ENCODE results near the gene CNPPD1. TPM values are rescaled to one million over a fixed set of nuclear protein-coding genes. Genes with fewer than 3 reads are reported as not detected.

The CNPPD1 gene
- total RNA-seq, 1 donor from 2014 or later: 44.2 TPM

- no peak for TF ChIP-seq CTCF (IDR thresholded peaks at IDR 0.05; ENCODE audit: insufficient read depth, low read length, severe bottlenecking)
- FAIRE-seq (no peak), DNase-seq (ENCODE audit: low read depth) (no peak)
- H3K36me3 ChIP-seq (ENCODE audit: control insufficient read depth, insufficient read depth, low read length): no peaks in the 10 kb centered on the region
- H3K4me3 ChIP-seq (ENCODE audit: low read depth, low read length): peak overlapping the region; percentile 62
- H3K27me3 ChIP-seq (ENCODE audit: control insufficient read depth, insufficient read depth, low read length): no peaks in the 10 kb centered on the region
Measured at GRCh38 chr2:219161097-219161496, 15.6 kb downstream of the CNPPD1 start.

- no peak for FAIRE-seq
- Histone ChIP-seq H3K4me3 (ENCODE audit: low read depth, low read length) (peak within 1 kb of the TSS; percentile 62), H3K27me3 (ENCODE audit: control insufficient read depth, insufficient read depth, low read length) (no peaks in the 10 kb centered on the region), H3K36me3 (ENCODE audit: control insufficient read depth, insufficient read depth, low read length) (no peaks in the 10 kb centered on the region)
- peak; percentile 80 for DNase-seq (ENCODE audit: low read depth)
- TF ChIP-seq CTCF (IDR thresholded peaks at IDR 0.05; ENCODE audit: insufficient read depth, low read length, severe bottlenecking): peak; percentile 99
Measured at GRCh38 chr2:219160186-219161017, 16.3 kb downstream of the CNPPD1 start, which contains the start of gene NHEJ1. TSS of gene NHEJ1 (minus strand) at chr2:219160815. CDS start at chr2:219158362, 2,453 bp downstream.

- TF ChIP-seq CTCF (IDR thresholded peaks at IDR 0.05; ENCODE audit: insufficient read depth, low read length, severe bottlenecking): no peak
- FAIRE-seq (no peak), DNase-seq (ENCODE audit: low read depth) (no peak)
- Histone ChIP-seq H3K4me3 (ENCODE audit: low read depth, low read length) (peak overlapping the region; percentile 62), H3K36me3 (ENCODE audit: control insufficient read depth, insufficient read depth, low read length) (no peaks in the 10 kb centered on the region), H3K27me3 (ENCODE audit: control insufficient read depth, insufficient read depth, low read length) (no peaks in the 10 kb centered on the region)
Measured at GRCh38 chr2:219159771-219160185, 16.9 kb downstream of the CNPPD1 start.

GRCh38 chr2:219158586-219158985, 18.1 kb downstream of the CNPPD1 start:
- FAIRE-seq (no peak), DNase-seq (ENCODE audit: low read depth) (no peak)
- TF ChIP-seq CTCF (IDR thresholded peaks at IDR 0.05; ENCODE audit: insufficient read depth, low read length, severe bottlenecking): no peak
- H3K36me3 ChIP-seq (ENCODE audit: control insufficient read depth, insufficient read depth, low read length): no peaks in the 10 kb centered on the region
- no peak overlapping the region for H3K4me3 ChIP-seq (ENCODE audit: low read depth, low read length)
- H3K27me3 ChIP-seq (ENCODE audit: control insufficient read depth, insufficient read depth, low read length): no peaks in the 10 kb centered on the region

- TF ChIP-seq CTCF (IDR thresholded peaks at IDR 0.05; ENCODE audit: insufficient read depth, low read length, severe bottlenecking): no peak
- H3K36me3 ChIP-seq (ENCODE audit: control insufficient read depth, insufficient read depth, low read length): no peaks in the 10 kb centered on the region
- H3K4me3 ChIP-seq (ENCODE audit: low read depth, low read length): no peak overlapping the region
- H3K27me3 ChIP-seq (ENCODE audit: control insufficient read depth, insufficient read depth, low read length): no peaks in the 10 kb centered on the region
- FAIRE-seq: no peak
- DNase-seq (ENCODE audit: low read depth): no peak
Measured at GRCh38 chr2:219158025-219158424, 18.7 kb downstream of the CNPPD1 start.

All from bronchial epithelial cell (primary cell).